GM19397 (cell line): ENCODE measurements around the gene MEF2C.

Source experiments
- ATAC-seq: cut with Tn5 transposase; IDR thresholded peaks from one replicate; pipeline ENCODE4 v1.9.1; 2021; ENCODE audit warnings: mild to moderate bottlenecking, moderate library complexity; ENCODE audit not compliant: unreplicated experiment

Gene MEF2C

GRCh38 chr5:88833371-88834130, 49.4 kb downstream of the MEF2C start:
- peak; percentile 41 for ATAC-seq

GRCh38 chr5:88831816-88832215, 51.2 kb downstream of the MEF2C start:
- no peak for ATAC-seq

- no peak for ATAC-seq
Observed at GRCh38 chr5:88830567-88830966, 52.4 kb downstream of the MEF2C start.

GRCh38 chr5:88829775-88830174, 53.2 kb downstream of the MEF2C start:
- ATAC-seq, result no peak

- ATAC-seq, result no peak
Observed at GRCh38 chr5:88829054-88829453, 53.9 kb downstream of the MEF2C start.

GRCh38 chr5:88827997-88828396, 55.0 kb downstream of the MEF2C start:
- no peak for ATAC-seq

- peak; percentile 68 for ATAC-seq
Observed at GRCh38 chr5:88826646-88827585, 56.1 kb downstream of the MEF2C start.

- ATAC-seq, result no peak
Observed at GRCh38 chr5:88825584-88826315, 57.2 kb downstream of the MEF2C start.

GRCh38 chr5:88824892-88825583, 57.9 kb downstream of the MEF2C start:
- no peak for ATAC-seq

- no peak for ATAC-seq
Observed at GRCh38 chr5:88824141-88824540, 58.8 kb downstream of the MEF2C start.

GRCh38 chr5:88823201-88823600, 59.8 kb downstream of the MEF2C start:
- ATAC-seq, result no peak

- ATAC-seq, result no peak
Observed at GRCh38 chr5:88821161-88821560, 61.8 kb downstream of the MEF2C start.

GRCh38 chr5:88820581-88820980, 62.4 kb downstream of the MEF2C start:
- no peak for ATAC-seq

- no peak for ATAC-seq
Observed at GRCh38 chr5:88819301-88819999, 63.5 kb downstream of the MEF2C start.

GRCh38 chr5:88818296-88818695, 64.7 kb downstream of the MEF2C start:
- no peak for ATAC-seq

GRCh38 chr5:88816195-88816594, 66.8 kb downstream of the MEF2C start:
- ATAC-seq, result no peak

GRCh38 chr5:88815050-88815789, 67.8 kb downstream of the MEF2C start:
- ATAC-seq, result no peak

- no peak for ATAC-seq
Observed at GRCh38 chr5:88813805-88814575, 69.0 kb downstream of the MEF2C start.

- no peak for ATAC-seq
Observed at GRCh38 chr5:88813244-88813643, 69.7 kb downstream of the MEF2C start.
